ENCODE results near the gene PITHD1.

Gene PITHD1

GRCh38 chr1:23797478-23798448 is 19.5 kb downstream of the PITHD1 start:
- in situ Hi-C loops (cut with MboI; ENCODE audit: low sequenced_read_pairs), result no loop called here

GRCh38 chr1:23798662-23799142 is 20.5 kb downstream of the PITHD1 start:
- in situ Hi-C loops (cut with MboI; ENCODE audit: low sequenced_read_pairs), result no loop called here

- in situ Hi-C loops (cut with MboI; ENCODE audit: low sequenced_read_pairs), result no loop called here
Measured at GRCh38 chr1:23799255-23799569, 21.0 kb downstream of the PITHD1 start.

GRCh38 chr1:23799570-23800399 is 21.6 kb downstream of the PITHD1 start:
- in situ Hi-C loops (cut with MboI; ENCODE audit: low sequenced_read_pairs), result loop anchor here (10.0 kb wide), 1 partner anchor 115 kb away; the partner anchor contains the start of gene CNR2

GRCh38 chr1:23800400-23801337 is 22.5 kb downstream of the PITHD1 start, which contains the start of gene GALE:
GALE (minus strand) TSS chr1:23800754; CDS start chr1:23799007, 1,747 bp downstream.
- in situ Hi-C loops (cut with MboI; ENCODE audit: low sequenced_read_pairs), result loop anchor here (10.0 kb wide), 1 partner anchor 114 kb away; the partner anchor contains the start of gene CNR2

- in situ Hi-C loops (cut with MboI; ENCODE audit: low sequenced_read_pairs), result loop anchor here (10.0 kb wide), 1 partner anchor 113 kb away; the partner anchor contains the start of gene CNR2
Measured at GRCh38 chr1:23801338-23801748, 23.1 kb downstream of the PITHD1 start.

GRCh38 chr1:23801876-23802275 is 23.7 kb downstream of the PITHD1 start:
- in situ Hi-C loops (cut with MboI; ENCODE audit: low sequenced_read_pairs), result loop anchor here (10.0 kb wide), 1 partner anchor 113 kb away; the partner anchor contains the start of gene CNR2

- in situ Hi-C loops (cut with MboI; ENCODE audit: low sequenced_read_pairs), result loop anchor here (10.0 kb wide), 1 partner anchor 112 kb away; the partner anchor contains the start of gene CNR2
Measured at GRCh38 chr1:23802809-23803342, 24.7 kb downstream of the PITHD1 start.

GRCh38 chr1:23803674-23804073 is 25.5 kb downstream of the PITHD1 start:
- in situ Hi-C loops (cut with MboI; ENCODE audit: low sequenced_read_pairs), result loop anchor here (10.0 kb wide), 1 partner anchor 111 kb away; the partner anchor contains the start of gene CNR2

GRCh38 chr1:23804183-23804835 is 26.1 kb downstream of the PITHD1 start:
- in situ Hi-C loops (cut with MboI; ENCODE audit: low sequenced_read_pairs), result loop anchor here (10.0 kb wide), 1 partner anchor 110 kb away; the partner anchor contains the start of gene CNR2

- in situ Hi-C loops (cut with MboI; ENCODE audit: low sequenced_read_pairs), result loop anchor here (5.0 to 10.0 kb wide), 2 partner anchors 57 to 110 kb away; partner anchors contain the start of gene CNR2
Measured at GRCh38 chr1:23805025-23805424, 26.8 kb downstream of the PITHD1 start.

- in situ Hi-C loops (cut with MboI; ENCODE audit: low sequenced_read_pairs), result loop anchor here (5.0 to 10.0 kb wide), 2 partner anchors 56 to 109 kb away; partner anchors contain the start of gene CNR2
Measured at GRCh38 chr1:23806280-23806679, 28.1 kb downstream of the PITHD1 start.

GRCh38 chr1:23807453-23807852 is 29.2 kb downstream of the PITHD1 start:
- in situ Hi-C loops (cut with MboI; ENCODE audit: low sequenced_read_pairs), result loop anchor here (5.0 to 10.0 kb wide), 2 partner anchors 55 to 107 kb away; partner anchors contain the start of gene CNR2

GRCh38 chr1:23809751-23810171 is 31.5 kb downstream of the PITHD1 start:
- in situ Hi-C loops (cut with MboI; ENCODE audit: low sequenced_read_pairs), result loop anchor here (5.0 to 10.0 kb wide), 2 partner anchors 53 to 105 kb away; partner anchors contain the start of gene CNR2

GRCh38 chr1:23810818-23811540 is 32.8 kb downstream of the PITHD1 start:
- in situ Hi-C loops (cut with MboI; ENCODE audit: low sequenced_read_pairs), result no loop called here

- in situ Hi-C loops (cut with MboI; ENCODE audit: low sequenced_read_pairs), result no loop called here
Measured at GRCh38 chr1:23814016-23814415, 35.8 kb downstream of the PITHD1 start.

- in situ Hi-C loops (cut with MboI; ENCODE audit: low sequenced_read_pairs), result no loop called here
Measured at GRCh38 chr1:23816361-23816760, 38.1 kb downstream of the PITHD1 start.

GRCh38 chr1:23816906-23817305 is 38.7 kb downstream of the PITHD1 start:
- in situ Hi-C loops (cut with MboI; ENCODE audit: low sequenced_read_pairs), result no loop called here
